HG03025 (cell line): Measurements from ENCODE around the gene GLIPR1L1.
A peak's percentile ranks its signal among the peaks of the same experiment; 100 is the strongest.

Experiments
- ATAC-seq: cut with Tn5 transposase; IDR thresholded peaks from one replicate; pipeline ENCODE4 v1.9.1; 2021; ENCODE audit warnings: mild to moderate bottlenecking, moderate library complexity; ENCODE audit not compliant: unreplicated experiment, low FRiP score

Gene GLIPR1L1

GRCh38 chr12:75334384-75335030 lies at the start of gene GLIPR1L1:
GLIPR1L1 (plus strand) TSS chr12:75334670; CDS start chr12:75334729, 59 bp downstream.
- peak; percentile 55 for ATAC-seq

- no peak for ATAC-seq
Measured at GRCh38 chr12:75288860-75289259, 45.6 kb upstream of the GLIPR1L1 start.

- ATAC-seq = no peak
Measured at GRCh38 chr12:75289753-75290152, 44.7 kb upstream of the GLIPR1L1 start.

- no peak for ATAC-seq
Measured at GRCh38 chr12:75291014-75291413, 43.5 kb upstream of the GLIPR1L1 start.

GRCh38 chr12:75294336-75294735 lies 40.1 kb upstream of the GLIPR1L1 start:
- no peak for ATAC-seq

GRCh38 chr12:75294797-75295196 lies 39.7 kb upstream of the GLIPR1L1 start:
- no peak for ATAC-seq

GRCh38 chr12:75302225-75302624 lies 32.2 kb upstream of the GLIPR1L1 start:
- ATAC-seq = no peak

GRCh38 chr12:75302781-75303180 lies 31.7 kb upstream of the GLIPR1L1 start:
- no peak for ATAC-seq

- no peak for ATAC-seq
Measured at GRCh38 chr12:75305412-75306332, 28.8 kb upstream of the GLIPR1L1 start.

GRCh38 chr12:75308279-75308678 lies 26.2 kb upstream of the GLIPR1L1 start:
- no peak for ATAC-seq

- no peak for ATAC-seq
Measured at GRCh38 chr12:75311369-75311768, 23.1 kb upstream of the GLIPR1L1 start.

- no peak for ATAC-seq
Measured at GRCh38 chr12:75315518-75315917, 19.0 kb upstream of the GLIPR1L1 start.

GRCh38 chr12:75317784-75318183 lies 16.7 kb upstream of the GLIPR1L1 start:
- no peak for ATAC-seq

- no peak for ATAC-seq
Measured at GRCh38 chr12:75322464-75322863, 12.0 kb upstream of the GLIPR1L1 start.

- ATAC-seq = no peak
Measured at GRCh38 chr12:75323663-75324062, 10.8 kb upstream of the GLIPR1L1 start.

GRCh38 chr12:75327642-75328041 lies 6.8 kb upstream of the GLIPR1L1 start:
- no peak for ATAC-seq

GRCh38 chr12:75329918-75330826 lies 4.3 kb upstream of the GLIPR1L1 start, which contains the start of gene CAPS2:
CAPS2 (minus strand) TSS chr12:75330324; CDS start chr12:75326498, 3,826 bp downstream.
- ATAC-seq = peak; percentile 92

- ATAC-seq = no peak
Measured at GRCh38 chr12:75337905-75338304, 3.4 kb downstream of the GLIPR1L1 start.

- no peak for ATAC-seq
Measured at GRCh38 chr12:75341873-75342272, 7.4 kb downstream of the GLIPR1L1 start.

- ATAC-seq = no peak
Measured at GRCh38 chr12:75345531-75345930, 11.1 kb downstream of the GLIPR1L1 start.
